ENCODE measurements around the gene USH2A. TPM values are rescaled to one million over a fixed set of nuclear protein-coding genes. Genes with fewer than 3 reads are reported as not detected.

The USH2A gene
- total RNA-seq, 2 donors from 2014 or later = 0.62 to 3.1 TPM

- no peak overlapping the region for H3K27ac Mint-ChIP-seq
- WGBS, 2 experiments (ENCODE audit: insufficient coverage in 1 of 2, insufficient read length in 1 of 2) = 88 to 100% methylated on average over 1 of the region's 1 CpG
- no peaks in the 10 kb centered on the region for H3K36me3 Mint-ChIP-seq (ENCODE audit: low read depth)
- H3K9ac ChIP-seq (ENCODE audit: extremely low read depth, low read length, poor library complexity, severe bottlenecking) = no peak overlapping the region
- H3K4me1 ChIP-seq (ENCODE audit: control insufficient read depth, insufficient read depth, low read length) = no peaks in the 10 kb centered on the region
- H3K4me3 Mint-ChIP-seq = no peak overlapping the region
- no peaks in the 10 kb centered on the region for H3K9me3 ChIP-seq (ENCODE audit: control insufficient read depth, low read length)
- H3K4me3 ChIP-seq (ENCODE audit: low read length) = no peak overlapping the region
- no peak for TF ChIP-seq CTCF (conservative IDR thresholded peaks at IDR 0.05)
- H3K36me3 ChIP-seq (ENCODE audit: control insufficient read depth, insufficient read depth, low read length) = no peaks in the 10 kb centered on the region
- H3K27me3 ChIP-seq (ENCODE audit: control insufficient read depth, insufficient read depth, low read length, poor library complexity, severe bottlenecking) = no peaks in the 10 kb centered on the region
- H3K27me3 Mint-ChIP-seq (ENCODE audit: insufficient read depth) = no peaks in the 10 kb centered on the region
- DNase-seq = no peak
- H3K27ac ChIP-seq (ENCODE audit: low read depth, low read length) = no peak overlapping the region
- no peaks in the 10 kb centered on the region for H3K4me1 Mint-ChIP-seq
- no peaks in the 10 kb centered on the region for H3K9me3 Mint-ChIP-seq
These were observed 216.1 kb downstream of the USH2A start for GRCh38 chr1:216207154-216207553.

GRCh38 chr1:216205176-216205575 is 218.1 kb downstream of the USH2A start:
- no peaks in the 10 kb centered on the region for H3K27me3 Mint-ChIP-seq (ENCODE audit: insufficient read depth)
- 88% methylated on average over 1 of the region's 1 CpG; no CpG with 5 or more reads in 1 of the 2 experiments for WGBS, 2 experiments (ENCODE audit: insufficient coverage in 1 of 2, insufficient read length in 1 of 2)
- H3K9me3 ChIP-seq (ENCODE audit: control insufficient read depth, low read length) = no peaks in the 10 kb centered on the region
- no peak overlapping the region for H3K4me3 ChIP-seq (ENCODE audit: low read length)
- no peaks in the 10 kb centered on the region for H3K36me3 Mint-ChIP-seq (ENCODE audit: low read depth)
- DNase-seq = no peak
- H3K36me3 ChIP-seq (ENCODE audit: control insufficient read depth, insufficient read depth, low read length) = no peaks in the 10 kb centered on the region
- no peak overlapping the region for H3K27ac ChIP-seq (ENCODE audit: low read depth, low read length)
- H3K27me3 ChIP-seq (ENCODE audit: control insufficient read depth, insufficient read depth, low read length, poor library complexity, severe bottlenecking) = no peaks in the 10 kb centered on the region
- TF ChIP-seq CTCF (conservative IDR thresholded peaks at IDR 0.05) = no peak
- H3K4me1 ChIP-seq (ENCODE audit: control insufficient read depth, insufficient read depth, low read length) = no peaks in the 10 kb centered on the region
- H3K4me1 Mint-ChIP-seq = peaks cover 6% of the 10 kb centered on the region
- no peak overlapping the region for H3K27ac Mint-ChIP-seq
- no peak overlapping the region for H3K9ac ChIP-seq (ENCODE audit: extremely low read depth, low read length, poor library complexity, severe bottlenecking)
- no peaks in the 10 kb centered on the region for H3K9me3 Mint-ChIP-seq
- no peak overlapping the region for H3K4me3 Mint-ChIP-seq

GRCh38 chr1:216201946-216202345 is 221.3 kb downstream of the USH2A start:
- WGBS, 2 experiments (ENCODE audit: insufficient coverage in 1 of 2, insufficient read length in 1 of 2) = 94 to 100% methylated on average over 1 to 2 of the region's 2 CpGs
- DNase-seq = no peak
- Mint-ChIP-seq H3K9me3 (no peaks in the 10 kb centered on the region), H3K4me1 (peaks cover 6% of the 10 kb centered on the region), H3K27me3 (ENCODE audit: insufficient read depth) (no peaks in the 10 kb centered on the region), H3K27ac (no peak overlapping the region), H3K36me3 (ENCODE audit: low read depth) (no peaks in the 10 kb centered on the region), H3K4me3 (no peak overlapping the region)
- no peaks in the 10 kb centered on the region for H3K4me1 ChIP-seq (ENCODE audit: control insufficient read depth, insufficient read depth, low read length)
- H3K27me3 ChIP-seq (ENCODE audit: control insufficient read depth, insufficient read depth, low read length, poor library complexity, severe bottlenecking) = no peaks in the 10 kb centered on the region
- H3K4me3 ChIP-seq (ENCODE audit: low read length) = no peak overlapping the region
- H3K36me3 ChIP-seq (ENCODE audit: control insufficient read depth, insufficient read depth, low read length) = no peaks in the 10 kb centered on the region
- no peak overlapping the region for H3K9ac ChIP-seq (ENCODE audit: extremely low read depth, low read length, poor library complexity, severe bottlenecking)
- no peak overlapping the region for H3K27ac ChIP-seq (ENCODE audit: low read depth, low read length)
- H3K9me3 ChIP-seq (ENCODE audit: control insufficient read depth, low read length) = no peaks in the 10 kb centered on the region
- no peak for TF ChIP-seq CTCF (conservative IDR thresholded peaks at IDR 0.05)

All from endodermal cell (in vitro differentiated cells).